ENCODE data around the gene ARL15.

The ARL15 gene

DNA sequence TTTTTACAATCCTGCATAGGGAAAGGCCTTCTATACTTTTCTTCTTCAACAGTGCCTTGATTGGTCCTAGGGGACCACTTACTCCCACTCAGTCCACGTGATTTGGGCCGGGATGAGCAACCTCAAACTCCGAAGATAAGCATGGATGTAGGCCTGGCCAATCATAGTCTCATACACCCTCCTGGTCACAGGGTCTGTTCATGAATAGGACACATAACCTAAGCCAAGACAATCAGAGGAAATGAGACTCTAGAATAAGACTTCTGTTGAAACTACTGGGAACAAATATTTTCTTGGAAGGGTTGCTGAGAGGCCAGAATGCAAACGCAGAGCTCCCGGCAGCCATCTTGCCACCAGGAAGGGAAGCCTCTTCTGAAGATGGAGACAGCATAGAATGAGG, 68.1 kb downstream of the ARL15 start:
- DNase-seq = no peak

DNA sequence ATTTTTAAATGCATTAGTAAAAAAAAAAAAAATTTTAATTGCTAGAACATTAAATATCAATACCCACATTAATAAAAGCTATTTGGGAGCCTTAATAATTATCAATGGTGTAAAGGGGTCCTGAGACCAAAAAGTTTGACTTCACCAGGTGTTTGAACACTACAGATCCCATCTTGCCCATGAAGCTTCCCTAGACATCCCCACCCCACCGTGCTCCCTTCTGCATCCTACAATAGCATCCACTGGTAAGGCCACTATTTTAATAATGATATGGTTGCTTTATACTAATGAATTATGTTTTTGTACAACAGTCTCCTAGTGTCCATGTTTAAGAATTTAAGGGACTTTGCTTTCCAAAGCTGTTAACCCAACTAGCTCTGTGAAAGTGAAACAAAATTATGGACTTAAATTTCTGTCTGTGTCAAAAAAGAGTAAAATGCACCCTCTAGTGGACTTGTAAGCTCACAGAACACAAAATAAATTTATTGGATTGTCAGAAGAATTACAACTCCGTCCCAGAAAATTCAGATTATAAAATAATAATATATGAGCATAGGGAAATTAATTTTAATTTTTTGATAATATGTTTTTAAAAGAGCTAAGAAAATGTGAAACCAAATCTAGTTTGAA, 76.0 kb downstream of the ARL15 start:
- no peak for DNase-seq

GRCh38 chr5:54230936-54231685, 79.3 kb downstream of the ARL15 start:
- no peak for DNase-seq

GRCh38 chr5:54229041-54229780, 81.2 kb downstream of the ARL15 start:
- DNase-seq = peak; percentile 70

DNA sequence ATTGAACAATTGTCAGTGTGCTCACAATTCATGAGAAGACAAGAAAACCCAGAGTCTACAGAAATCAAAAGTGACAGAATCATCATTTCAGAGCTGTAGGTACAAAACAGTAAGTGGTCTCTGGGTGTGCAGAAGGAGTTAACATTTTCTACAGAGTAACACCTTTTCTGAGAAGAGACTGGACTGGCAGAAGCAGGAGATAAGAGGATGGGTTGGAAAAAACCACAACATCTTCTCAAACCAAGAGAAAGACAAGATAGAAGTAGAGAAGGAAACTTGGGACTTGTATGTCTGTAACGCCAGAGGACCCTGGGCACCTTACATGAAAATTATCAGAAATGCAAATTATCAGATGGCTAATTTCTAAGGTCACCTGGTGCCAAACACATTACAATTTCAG, 82.6 kb downstream of the ARL15 start:
- no peak for DNase-seq

- DNase-seq = no peak
Measured at GRCh38 chr5:54227109-54227508, 83.3 kb downstream of the ARL15 start.

DNA sequence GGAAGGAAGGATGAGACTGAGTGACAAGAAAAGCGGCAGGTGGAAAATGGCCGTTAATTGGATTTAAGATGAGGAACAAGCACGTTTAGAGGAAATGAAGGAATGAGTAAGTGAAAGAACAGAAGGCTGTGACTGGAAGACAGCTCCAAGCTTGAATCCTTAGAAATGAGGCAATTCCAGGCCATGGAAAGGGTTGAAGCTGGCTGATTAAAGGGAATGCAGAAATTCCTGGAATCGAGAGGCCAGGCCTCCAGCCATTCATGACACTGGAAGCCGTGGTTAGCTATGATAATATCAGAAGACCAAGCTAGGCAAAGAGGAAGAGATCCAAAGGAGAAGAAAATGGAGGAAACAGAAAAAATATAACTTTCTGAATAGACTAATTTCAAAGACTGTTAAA, 84.2 kb downstream of the ARL15 start:
- DNase-seq = no peak

DNA sequence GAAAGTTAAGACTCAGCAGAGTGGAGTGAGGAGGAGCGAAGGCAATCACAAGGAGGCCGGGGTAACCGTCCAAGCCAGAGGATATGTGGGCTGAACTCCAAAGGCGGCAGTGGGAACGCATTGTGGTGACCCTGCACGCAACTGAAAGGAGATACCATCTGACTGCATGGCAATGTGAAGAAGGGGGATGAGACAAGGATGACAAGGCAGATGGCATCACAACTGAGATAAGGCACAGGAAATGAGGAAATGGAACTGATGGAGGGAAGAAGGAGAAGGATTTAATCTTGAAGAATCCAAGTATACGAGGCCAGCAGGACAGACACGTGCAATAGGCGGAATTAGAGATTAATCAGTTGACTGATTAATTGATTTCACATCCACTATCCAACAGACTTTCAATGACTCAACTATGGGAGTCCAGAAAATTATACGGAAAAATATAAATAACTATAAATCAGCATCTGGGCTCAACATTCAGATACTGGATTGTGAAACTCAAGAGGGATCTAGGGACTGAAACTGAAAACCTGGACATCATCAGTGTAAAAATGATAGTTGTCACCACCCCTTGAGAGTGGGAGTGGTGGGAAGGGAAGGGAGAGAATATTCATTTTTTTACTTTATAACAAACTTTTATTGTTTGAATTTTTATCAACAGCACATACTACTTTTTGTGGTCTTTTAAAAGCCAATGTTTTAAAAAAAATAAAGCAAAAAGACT, 86.1 kb downstream of the ARL15 start:
- no peak for DNase-seq

GRCh38 chr5:54222336-54222735, 88.0 kb downstream of the ARL15 start:
- no peak for DNase-seq

DNA sequence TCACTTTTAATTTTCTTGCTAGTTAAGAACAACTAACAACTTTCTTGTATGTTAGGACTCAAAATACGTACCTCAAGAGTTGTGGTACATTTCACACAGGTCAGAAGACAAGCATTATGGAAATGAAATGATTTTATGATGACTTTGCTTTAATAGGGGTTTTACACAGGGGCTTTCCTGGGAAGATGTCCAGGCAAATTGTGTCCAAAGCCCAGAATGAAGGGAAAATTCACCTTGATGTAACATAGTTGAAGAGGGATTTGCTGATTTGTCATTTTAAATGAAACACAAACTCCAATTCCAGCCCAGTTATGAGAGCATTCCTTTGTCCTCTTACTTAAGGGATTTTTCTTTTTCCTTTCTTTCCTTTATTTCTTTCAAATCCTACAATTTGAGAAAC, 89.2 kb downstream of the ARL15 start:
- no peak for DNase-seq

DNA sequence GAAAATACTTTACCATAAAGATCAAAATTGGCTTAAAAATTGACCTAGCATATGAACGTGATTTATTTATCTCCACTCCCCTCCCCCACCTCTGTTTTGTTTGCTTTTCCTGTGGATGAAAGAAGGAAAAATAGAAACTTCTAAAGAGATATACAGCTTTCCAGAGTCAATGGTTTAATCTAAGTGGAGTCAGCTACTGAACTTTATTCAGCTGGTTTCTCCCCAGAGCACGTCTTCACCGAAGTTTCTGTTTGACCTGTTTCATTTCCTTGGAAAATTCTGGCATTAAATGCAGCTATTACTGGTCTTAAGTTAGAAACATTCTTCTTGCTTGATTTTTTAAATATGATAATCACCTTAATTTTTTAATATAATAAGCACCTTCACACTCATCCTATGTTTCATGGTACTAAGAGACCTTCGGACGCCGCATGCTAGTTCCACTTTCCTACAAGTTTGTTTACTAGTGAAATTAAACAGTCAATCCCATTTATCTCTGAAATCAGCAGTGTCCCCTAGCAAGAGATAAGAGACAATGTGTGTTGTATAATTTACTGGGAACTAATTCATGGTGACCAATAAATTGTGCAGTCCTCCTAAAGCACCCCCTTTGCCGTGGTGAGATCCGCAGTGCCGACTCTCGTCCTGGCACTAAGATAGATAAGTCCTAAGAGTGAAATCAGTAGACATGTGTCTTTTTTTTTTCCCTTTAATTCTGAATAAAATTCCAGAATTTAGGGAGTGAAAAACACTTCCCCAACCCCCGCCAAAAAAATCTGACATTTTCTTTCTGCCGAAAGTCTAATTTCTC, 89.9 kb downstream of the ARL15 start:
- DNase-seq = no peak

- DNase-seq = no peak
Measured at GRCh38 chr5:54217826-54218503, 92.4 kb downstream of the ARL15 start.

- DNase-seq = no peak
Measured at GRCh38 chr5:54215233-54215736, 95.1 kb downstream of the ARL15 start.

- no peak for DNase-seq
Measured at GRCh38 chr5:54214722-54215121, 95.7 kb downstream of the ARL15 start.

- DNase-seq = no peak
Measured at GRCh38 chr5:54212331-54212730, 98.0 kb downstream of the ARL15 start.

DNA sequence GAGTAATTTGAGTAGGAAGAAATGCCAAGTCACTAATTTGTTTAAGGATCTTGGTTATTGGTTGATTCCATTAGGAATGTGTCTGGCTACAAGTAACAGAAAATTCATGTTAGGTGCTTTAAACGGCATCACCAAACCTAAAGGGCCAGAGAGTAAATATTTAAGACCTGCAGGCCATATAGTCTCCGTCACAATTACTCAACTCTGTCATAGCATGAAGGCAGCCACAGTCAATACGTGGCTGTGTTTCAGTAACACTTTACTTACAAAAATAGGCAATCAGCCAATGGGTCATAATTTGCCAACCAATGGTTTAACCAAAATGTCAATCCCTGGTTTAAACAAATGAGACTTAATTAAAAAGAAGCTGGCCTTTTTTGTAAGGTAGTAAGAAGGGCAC, 98.5 kb downstream of the ARL15 start:
- DNase-seq = no peak

DNA sequence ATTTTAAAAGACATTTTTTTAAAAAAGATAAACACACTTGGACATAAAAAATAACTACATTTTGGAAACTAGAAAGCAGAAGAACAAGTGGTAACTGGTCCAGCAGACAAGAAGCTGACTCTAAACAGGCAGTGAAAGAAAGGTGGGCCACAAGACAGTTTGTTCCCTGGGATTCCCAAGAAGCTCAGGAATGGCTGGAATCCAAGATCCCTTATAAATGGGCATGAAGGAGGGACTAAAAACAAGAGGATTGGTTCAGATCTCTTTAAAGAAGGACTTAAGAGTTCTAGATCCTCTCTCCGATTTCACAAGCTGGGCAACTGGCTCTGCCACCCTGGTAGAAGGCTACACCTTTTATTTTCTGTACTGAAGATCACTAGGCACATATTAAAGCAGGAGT, 102.8 kb downstream of the ARL15 start:
- DNase-seq = no peak

GRCh38 chr5:54206580-54207229, 103.7 kb downstream of the ARL15 start:
- no peak for DNase-seq

DNA sequence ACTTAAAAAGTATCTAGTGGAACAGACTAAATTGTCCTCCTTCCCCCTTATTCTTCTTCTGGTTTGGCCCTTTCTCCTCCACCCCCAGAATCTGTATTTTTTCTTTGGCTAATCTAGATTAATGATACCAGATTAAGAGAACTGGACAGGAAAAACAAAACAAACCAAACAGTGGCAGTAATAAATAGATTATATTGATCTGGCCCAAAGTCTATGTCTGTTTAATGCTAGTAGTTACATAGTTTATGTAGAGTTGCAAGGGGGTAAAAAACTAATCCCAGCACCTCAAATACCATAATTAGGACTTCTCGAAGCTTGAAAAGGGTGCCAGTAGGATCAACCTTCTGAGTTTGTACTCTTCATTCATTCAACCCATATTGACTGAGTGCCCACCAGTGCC, 104.5 kb downstream of the ARL15 start:
- no peak for DNase-seq

GRCh38 chr5:54205453-54205852, 104.9 kb downstream of the ARL15 start:
- no peak for DNase-seq

DNA sequence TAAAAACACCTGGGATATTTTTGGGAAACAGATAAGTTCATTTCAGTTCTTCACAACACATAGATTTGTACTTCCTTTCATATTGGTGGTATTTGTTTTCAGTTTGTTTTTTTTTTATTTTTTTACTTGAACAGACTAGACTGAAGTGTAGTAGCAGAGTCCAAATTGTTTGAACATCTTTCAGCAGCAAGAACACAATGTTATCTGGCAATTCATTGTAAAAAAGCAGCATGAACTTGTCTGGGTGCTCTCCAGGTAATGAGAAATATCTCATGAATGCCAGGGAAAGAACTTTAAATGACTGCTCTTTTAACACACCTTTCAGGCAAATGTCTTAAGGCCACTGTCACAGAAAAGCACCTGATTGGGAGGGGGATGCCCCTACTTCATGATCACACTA, 113.4 kb downstream of the ARL15 start:
- DNase-seq = no peak
